GM08714 (cell line): ENCODE measurements around the gene CSAD.
A peak's percentile ranks its signal among the peaks of the same experiment; 100 is the strongest.
"Not testable (repeated sequence)": the region's sequence is repeated elsewhere in the genome, so short reads cannot be mapped to it uniquely, and the experiment has no call there.

Experiments used
- H3K4me3 ChIP-seq: fragments of 200-500 bp; sonication (Bioruptor generic); 2 replicates; pipeline ENCODE4 v1.5.1; 2014; ENCODE audit warnings: mild to moderate bottlenecking, low read length, inconsistent platforms
- ZNF274 ChIP-seq: IDR thresholded peaks from 2 replicates; pipeline ENCODE4 v1.6.1; 2012; ENCODE audit warnings: mild to moderate bottlenecking, low read depth, low read length

The CSAD gene

GRCh38 chr12:53212931-53213330 is 32.2 kb upstream of the CSAD start:
- no peak for TF ChIP-seq ZNF274

DNA sequence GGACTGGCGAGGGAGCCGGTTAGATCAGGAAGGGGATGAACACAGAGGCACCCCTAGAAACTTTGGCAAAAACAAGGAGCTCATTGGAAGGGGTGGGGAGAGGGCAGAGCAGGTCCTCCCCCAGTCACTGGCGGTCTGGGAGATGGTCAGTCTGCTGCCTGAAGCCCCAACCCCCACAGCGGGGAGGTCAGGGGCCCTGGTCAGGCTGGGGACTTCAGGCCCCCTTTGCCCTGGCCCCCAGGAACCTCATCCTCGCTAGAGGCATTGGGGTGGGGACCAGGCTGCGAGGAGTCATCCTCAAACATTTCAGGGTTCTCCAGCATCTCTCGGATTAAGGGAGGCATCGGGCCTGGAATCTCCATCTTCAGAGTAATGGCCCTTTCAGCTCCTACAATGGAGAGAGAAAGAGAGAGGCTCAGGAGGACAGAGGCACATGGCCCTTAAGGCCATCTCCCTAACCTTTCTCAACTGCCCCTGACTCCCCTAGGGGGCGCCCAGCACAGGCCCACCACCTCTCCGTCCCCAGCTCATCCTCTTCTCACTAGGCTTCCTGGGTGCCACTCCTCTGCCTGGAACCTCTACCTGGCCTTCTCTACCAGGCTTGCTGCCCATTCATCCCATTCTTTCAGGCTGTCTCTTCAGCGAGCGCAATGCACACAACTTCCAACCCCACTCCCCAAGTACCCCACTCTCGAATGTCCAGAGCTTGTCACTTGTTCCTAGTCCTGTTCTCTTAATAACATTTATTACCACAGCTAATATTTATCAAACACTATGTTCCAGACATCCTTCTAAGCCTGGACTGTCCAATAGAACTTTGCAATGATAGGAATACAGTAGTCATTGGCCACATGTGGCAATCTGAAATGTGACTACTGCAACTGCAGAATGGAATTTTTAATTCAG is 31.0 kb upstream of the CSAD start:
- H3K4me3 ChIP-seq, result no peak overlapping the region
- no peak for TF ChIP-seq ZNF274

More at GRCh38 chr12:53212931-53213330, 32.2 kb upstream of the CSAD start:
- no peak overlapping the region for H3K4me3 ChIP-seq

- no peak for TF ChIP-seq ZNF274
- no peak overlapping the region for H3K4me3 ChIP-seq
Observed at GRCh38 chr12:53210843-53211242, 30.1 kb upstream of the CSAD start.

- TF ChIP-seq ZNF274, result no peak
- H3K4me3 ChIP-seq, result peak overlapping the region; percentile 64; the same call in 1 of the 2 replicates
Observed at GRCh38 chr12:53208877-53209463, 28.2 kb upstream of the CSAD start.

GRCh38 chr12:53208435-53208834 is 27.7 kb upstream of the CSAD start:
- no peak for TF ChIP-seq ZNF274
- H3K4me3 ChIP-seq, result no peak overlapping the region; the same call in 1 of the 2 replicates

DNA sequence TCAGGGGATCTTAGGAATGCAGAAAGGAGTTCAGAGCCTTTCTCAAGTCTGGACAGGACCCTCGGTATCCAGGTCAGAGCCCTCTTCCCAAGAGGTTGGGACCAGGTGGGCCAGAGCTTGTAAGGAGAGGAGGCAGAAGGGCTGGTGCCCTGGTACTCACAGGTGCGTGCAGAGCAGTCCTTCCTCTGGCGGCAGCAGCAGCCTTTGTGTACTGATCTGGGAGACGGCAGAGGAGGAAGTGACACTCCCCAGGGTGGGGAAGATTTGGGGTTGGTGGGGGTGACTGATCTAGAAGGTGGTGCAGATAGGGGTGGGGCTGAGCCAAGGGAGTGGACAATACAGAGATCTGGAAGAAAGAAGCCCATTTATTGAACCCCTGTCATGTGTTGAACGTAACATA is 26.3 kb upstream of the CSAD start, which contains the start of gene ITGB7:
Gene ITGB7 (minus strand): TSS at position 210 of the 400 bp plus-strand sequence. CDS start 6,808 bp downstream, outside the sequence.
- H3K4me3 ChIP-seq, result peak within 1 kb of the TSS; percentile 81
- no peak for TF ChIP-seq ZNF274

DNA sequence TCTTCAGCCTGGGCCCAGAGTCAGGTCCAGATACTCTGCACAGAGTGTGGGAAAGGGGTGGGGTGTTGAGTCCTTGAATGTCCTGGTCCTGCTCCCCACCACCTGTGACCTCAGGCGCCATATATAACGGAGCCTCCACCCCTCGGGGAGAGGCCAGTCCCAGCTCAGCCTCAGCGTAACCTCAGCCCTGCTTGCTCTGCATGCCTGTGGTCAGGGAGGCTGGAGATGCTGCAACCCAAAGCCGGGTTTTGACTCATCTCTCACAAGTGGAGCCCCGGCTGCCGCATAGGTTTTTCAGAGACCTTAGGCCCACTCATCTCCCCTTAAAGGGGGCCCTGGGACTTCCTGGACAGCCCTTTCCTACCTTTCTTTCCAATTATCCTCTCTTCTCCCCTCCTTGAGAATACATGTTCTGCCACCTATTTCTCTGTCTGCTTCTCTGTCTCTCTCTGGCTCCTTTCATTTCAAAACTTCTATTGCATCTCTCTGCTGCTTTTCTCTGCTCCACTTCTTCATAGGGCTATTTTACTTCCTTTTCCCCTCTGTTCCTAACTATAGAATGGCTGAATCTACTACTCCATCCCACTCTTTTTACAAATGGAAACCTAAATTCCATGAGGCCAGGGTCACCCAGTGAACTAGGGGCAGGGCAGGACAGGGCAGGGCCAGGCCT is 25.2 kb upstream of the CSAD start:
- peak overlapping the region; percentile 81 for H3K4me3 ChIP-seq
- no peak for TF ChIP-seq ZNF274

DNA sequence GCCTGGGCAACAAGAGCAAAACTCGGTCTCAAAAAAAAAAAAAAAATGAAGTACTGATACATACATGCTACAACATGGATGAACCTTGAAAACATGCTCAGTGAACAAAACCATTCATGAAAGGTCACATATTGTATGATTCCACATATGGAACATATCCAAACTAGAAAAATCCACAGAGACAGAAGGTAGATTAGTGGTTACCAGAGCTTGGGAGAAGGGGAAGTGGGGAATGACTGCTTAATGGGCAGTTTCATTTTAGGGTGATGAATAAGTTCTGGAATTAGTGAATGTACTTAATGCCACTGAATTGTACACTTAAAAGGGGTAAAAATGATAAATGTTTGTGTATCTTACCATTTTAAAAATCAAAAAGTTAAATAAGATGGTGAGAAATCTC is 23.6 kb upstream of the CSAD start:
- no peak for TF ChIP-seq ZNF274
- no peak overlapping the region for H3K4me3 ChIP-seq

GRCh38 chr12:53202316-53202715 is 21.6 kb upstream of the CSAD start:
- H3K4me3 ChIP-seq, result not testable (repeated sequence)

DNA sequence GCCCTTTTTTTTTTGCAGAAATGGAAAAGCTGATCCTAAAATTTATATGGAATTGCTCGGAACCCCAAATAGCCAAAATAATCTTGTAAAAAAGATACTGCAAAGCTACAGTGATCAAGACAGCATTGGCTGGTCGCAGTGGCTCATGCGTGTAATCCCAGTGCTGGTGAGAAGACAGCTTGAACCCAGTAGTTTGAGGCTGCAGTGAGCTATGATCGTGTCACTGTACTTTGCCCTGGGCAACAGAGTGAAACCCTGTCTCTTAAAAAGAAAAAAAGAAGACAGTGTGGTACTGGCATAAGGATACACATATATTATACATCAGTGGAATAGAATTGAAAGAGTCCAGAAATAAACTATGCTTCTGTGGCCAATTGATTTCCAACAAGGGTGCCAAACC is 20.9 kb upstream of the CSAD start:
- TF ChIP-seq ZNF274, result no peak
- H3K4me3 ChIP-seq, result peak overlapping the region; percentile 23; the same call in 1 of the 2 replicates

GRCh38 chr12:53201177-53201541 is 20.4 kb upstream of the CSAD start:
- no peak for TF ChIP-seq ZNF274
- peak overlapping the region; percentile 34; the same call in 1 of the 2 replicates for H3K4me3 ChIP-seq

- H3K4me3 ChIP-seq, result peak overlapping the region; percentile 34; the same call in 1 of the 2 replicates
- TF ChIP-seq ZNF274, result no peak
Observed at GRCh38 chr12:53200458-53201176, 19.9 kb upstream of the CSAD start.

DNA sequence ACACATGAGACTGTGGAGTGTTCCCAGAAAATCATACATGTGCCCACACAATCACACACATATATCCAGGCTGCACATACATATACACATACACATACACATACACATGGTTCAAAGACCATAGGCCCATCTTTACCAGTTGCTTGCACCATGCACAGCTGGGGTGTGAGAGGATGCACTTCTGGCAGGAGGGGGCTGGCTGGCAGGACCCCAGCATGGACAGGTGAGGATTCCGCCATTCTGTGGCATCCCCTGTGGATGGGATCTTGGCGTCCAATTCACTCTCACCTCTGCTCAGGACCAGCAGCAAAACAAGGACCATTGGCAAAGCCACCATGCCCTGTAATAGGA is 19.4 kb upstream of the CSAD start:
- peak overlapping the region; percentile 14; the same call in 1 of the 2 replicates for H3K4me3 ChIP-seq
- no peak for TF ChIP-seq ZNF274

DNA sequence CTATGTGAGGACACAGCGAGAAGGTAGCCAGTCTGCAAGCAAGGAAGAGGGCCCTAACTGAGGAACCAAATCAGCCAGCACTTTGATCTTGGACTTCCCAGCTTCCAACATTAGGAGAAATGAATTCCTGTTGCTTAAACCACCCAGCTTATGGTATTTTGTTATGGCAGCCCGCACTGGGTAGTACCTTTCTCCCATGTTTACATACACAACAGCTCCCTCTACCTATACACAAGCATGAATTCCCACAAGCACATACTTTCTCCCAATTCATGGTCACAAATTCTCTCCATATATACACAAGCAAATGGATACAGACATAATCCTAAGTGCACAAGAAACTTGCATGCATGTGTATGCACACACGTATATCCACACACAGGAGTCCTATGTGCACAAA is 19.0 kb upstream of the CSAD start:
- no peak for TF ChIP-seq ZNF274
- no peak overlapping the region for H3K4me3 ChIP-seq
